ENCODE results near the gene ARL15. TPM values are rescaled to one million over a fixed set of nuclear protein-coding genes. Genes with fewer than 3 reads are reported as not detected.
A peak's percentile ranks its signal among the peaks of the same experiment; 100 is the strongest.

The ARL15 gene
- total RNA-seq, 1 donor from 2014 or later, result 125 TPM

- DNase-seq, result no peak
These were observed 66.8 kb downstream of the ARL15 start for GRCh38 chr5:54243483-54244080.

GRCh38 chr5:54242297-54242696 is 68.1 kb downstream of the ARL15 start:
- DNase-seq, result no peak

- no peak for DNase-seq
These were observed 76.0 kb downstream of the ARL15 start for GRCh38 chr5:54234304-54234933.

- no peak for DNase-seq
These were observed 79.3 kb downstream of the ARL15 start for GRCh38 chr5:54230936-54231685.

- DNase-seq, result peak; percentile 2
These were observed 81.2 kb downstream of the ARL15 start for GRCh38 chr5:54229041-54229780.

GRCh38 chr5:54227759-54228158 is 82.6 kb downstream of the ARL15 start:
- DNase-seq, result no peak

GRCh38 chr5:54227109-54227508 is 83.3 kb downstream of the ARL15 start:
- DNase-seq, result no peak

- DNase-seq, result no peak
These were observed 84.2 kb downstream of the ARL15 start for GRCh38 chr5:54226215-54226614.

GRCh38 chr5:54224103-54224826 is 86.1 kb downstream of the ARL15 start:
- DNase-seq, result no peak

GRCh38 chr5:54222336-54222735 is 88.0 kb downstream of the ARL15 start:
- DNase-seq, result no peak

- DNase-seq, result no peak
These were observed 89.2 kb downstream of the ARL15 start for GRCh38 chr5:54221135-54221534.

- no peak for DNase-seq
These were observed 89.9 kb downstream of the ARL15 start for GRCh38 chr5:54220230-54221040.

- DNase-seq, result no peak
These were observed 92.4 kb downstream of the ARL15 start for GRCh38 chr5:54217826-54218503.

- no peak for DNase-seq
These were observed 95.1 kb downstream of the ARL15 start for GRCh38 chr5:54215233-54215736.

GRCh38 chr5:54214722-54215121 is 95.7 kb downstream of the ARL15 start:
- no peak for DNase-seq

- DNase-seq, result no peak
These were observed 98.0 kb downstream of the ARL15 start for GRCh38 chr5:54212331-54212730.

GRCh38 chr5:54211912-54212311 is 98.5 kb downstream of the ARL15 start:
- DNase-seq, result no peak

GRCh38 chr5:54207566-54207965 is 102.8 kb downstream of the ARL15 start:
- DNase-seq, result no peak

GRCh38 chr5:54206580-54207229 is 103.7 kb downstream of the ARL15 start:
- DNase-seq, result no peak

GRCh38 chr5:54205918-54206317 is 104.5 kb downstream of the ARL15 start:
- DNase-seq, result no peak
